Measurements from ENCODE around the gene FGF12.

Gene FGF12

DNA sequence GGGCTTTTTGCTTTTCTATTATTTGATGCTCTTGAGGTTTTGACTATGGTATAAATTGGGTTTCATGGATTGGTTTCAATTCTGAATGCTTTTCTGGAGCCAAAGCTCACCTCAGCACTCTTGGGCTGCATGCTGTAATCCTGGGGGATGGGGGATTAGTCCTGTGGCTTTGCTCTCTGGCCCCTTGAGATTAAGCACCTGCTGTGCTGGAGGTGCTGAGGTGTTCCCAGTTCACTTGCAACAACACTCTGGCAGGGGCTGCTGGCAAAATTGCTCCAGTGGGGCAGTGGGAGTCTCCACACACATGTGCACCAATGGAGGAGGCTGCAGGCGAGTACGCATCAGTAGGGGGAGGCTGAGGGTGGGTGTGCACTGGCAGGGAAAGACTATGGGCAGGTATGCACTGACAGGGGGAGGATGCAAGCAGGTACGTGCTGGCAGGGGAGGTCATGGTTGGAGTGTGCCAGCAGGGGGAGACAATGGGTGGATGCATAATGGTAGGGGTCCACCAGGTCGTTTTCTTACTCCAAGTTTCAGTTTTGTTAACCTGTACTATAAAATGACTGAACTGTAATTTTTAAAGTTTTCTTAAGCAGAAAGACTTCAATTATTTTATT lies 489.2 kb downstream of the FGF12 start:
- Histone ChIP-seq H3K23ac (ENCODE audit: low read length in 2 of 2) (no peak overlapping the region), H2AFZ (ENCODE audit: low read depth, low read length) (no peak overlapping the region), H2BK120ac (ENCODE audit: low read depth, low read length) (no peak overlapping the region), H3K4me1 (ENCODE audit: control insufficient read depth, insufficient read depth, low read depth, low read length) (no peaks in the 10 kb centered on the region), H3K4me2 (ENCODE audit: low read length, poor library complexity, severe bottlenecking) (no peak overlapping the region), H3K27me3 (ENCODE audit: control insufficient read depth in 1 of 2, insufficient read depth in 1 of 2, low read length in 2 of 2) (no peaks in the 10 kb centered on the region), H4K8ac (ENCODE audit: low read length) (no peak overlapping the region), H2BK5ac (ENCODE audit: low read depth, low read length, poor library complexity, severe bottlenecking) (no peak overlapping the region), H2BK12ac (ENCODE audit: low read length in 2 of 2) (no peak overlapping the region), H3K14ac (ENCODE audit: low read length in 2 of 2) (no peak overlapping the region), H3K18ac (ENCODE audit: low read depth in 1 of 2, low read length in 2 of 2) (no peak overlapping the region), H3K36me3 (ENCODE audit: control insufficient read depth in 1 of 2, insufficient read depth in 2 of 2, low read depth in 1 of 2, low read length in 2 of 2) (no peaks in the 10 kb centered on the region), H3K9ac (ENCODE audit: low read length) (no peak overlapping the region), H2BK15ac (ENCODE audit: low read depth, poor library complexity, severe bottlenecking) (no peak overlapping the region), H3K79me1 (replicated peaks; ENCODE audit: low read length, poor library complexity, severe bottlenecking) (no peaks in the 10 kb centered on the region), H4K91ac (ENCODE audit: low read length) (no peak overlapping the region), H2AK5ac (ENCODE audit: low read length, severe bottlenecking) (no peak overlapping the region), H3K4ac (ENCODE audit: low read depth in 1 of 2, low read length in 2 of 2) (no peak overlapping the region), H3K9me3 (ENCODE audit: control insufficient read depth, low read length) (no peaks in the 10 kb centered on the region), H3K4me3 (ENCODE audit: insufficient read depth in 1 of 2, low read depth in 1 of 2, low read length in 2 of 2) (no peak overlapping the region), H3K27ac (ENCODE audit: low read length, poor library complexity, severe bottlenecking) (no peak overlapping the region)
- no peak for DNase-seq
- 27% methylated on average over 3 of the region's 4 CpGs for WGBS

DNA sequence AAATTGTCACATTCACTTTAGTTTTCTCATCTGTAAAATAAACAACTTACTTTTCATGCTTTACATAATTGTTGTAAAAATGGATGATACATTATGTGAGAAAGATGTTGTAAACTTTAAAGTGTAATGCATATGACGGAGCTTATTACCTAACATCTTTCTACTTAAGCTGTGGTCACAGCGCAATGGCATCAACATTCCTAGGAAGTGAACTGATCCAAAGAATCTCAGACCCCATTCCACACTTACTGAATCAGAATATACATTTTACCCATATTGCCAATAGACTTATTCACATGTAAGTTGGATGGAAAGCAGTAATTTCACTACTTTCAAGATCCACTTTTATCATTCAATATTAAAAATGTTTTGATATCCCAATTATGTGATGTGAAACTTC lies 497.5 kb downstream of the FGF12 start:
- no peak overlapping the region for H2AFZ ChIP-seq (ENCODE audit: low read depth, low read length)
- H2BK5ac ChIP-seq (ENCODE audit: low read depth, low read length, poor library complexity, severe bottlenecking) = no peak overlapping the region
- no peaks in the 10 kb centered on the region for H3K36me3 ChIP-seq (ENCODE audit: control insufficient read depth in 1 of 2, insufficient read depth in 2 of 2, low read depth in 1 of 2, low read length in 2 of 2)
- H3K79me1 ChIP-seq (replicated peaks; ENCODE audit: low read length, poor library complexity, severe bottlenecking) = no peaks in the 10 kb centered on the region
- no peak overlapping the region for H3K27ac ChIP-seq (ENCODE audit: low read length, poor library complexity, severe bottlenecking)
- no peak overlapping the region for H2BK120ac ChIP-seq (ENCODE audit: low read depth, low read length)
- H2AK5ac ChIP-seq (ENCODE audit: low read length, severe bottlenecking) = no peak overlapping the region
- H3K9me3 ChIP-seq (ENCODE audit: control insufficient read depth, low read length) = no peaks in the 10 kb centered on the region
- no peak overlapping the region for H3K18ac ChIP-seq (ENCODE audit: low read depth in 1 of 2, low read length in 2 of 2)
- H3K4me1 ChIP-seq (ENCODE audit: control insufficient read depth, insufficient read depth, low read depth, low read length) = no peaks in the 10 kb centered on the region
- peak; percentile 34 for DNase-seq
- no peaks in the 10 kb centered on the region for H3K27me3 ChIP-seq (ENCODE audit: control insufficient read depth in 1 of 2, insufficient read depth in 1 of 2, low read length in 2 of 2)
- no peak overlapping the region for H4K8ac ChIP-seq (ENCODE audit: low read length)
- H4K91ac ChIP-seq (ENCODE audit: low read length) = no peak overlapping the region
- 14% methylated on average over 1 of the region's 2 CpGs for WGBS
- no peak overlapping the region for H3K9ac ChIP-seq (ENCODE audit: low read length)
- no peak overlapping the region for H3K4ac ChIP-seq (ENCODE audit: low read depth in 1 of 2, low read length in 2 of 2)
- no peak overlapping the region for H3K14ac ChIP-seq (ENCODE audit: low read length in 2 of 2)
- no peak overlapping the region for H3K23ac ChIP-seq (ENCODE audit: low read length in 2 of 2)
- no peak overlapping the region for H3K4me3 ChIP-seq (ENCODE audit: insufficient read depth in 1 of 2, low read depth in 1 of 2, low read length in 2 of 2)
- no peak overlapping the region for H2BK12ac ChIP-seq (ENCODE audit: low read length in 2 of 2)
- H3K4me2 ChIP-seq (ENCODE audit: low read length, poor library complexity, severe bottlenecking) = no peak overlapping the region
- H2BK15ac ChIP-seq (ENCODE audit: low read depth, poor library complexity, severe bottlenecking) = no peak overlapping the region

DNA sequence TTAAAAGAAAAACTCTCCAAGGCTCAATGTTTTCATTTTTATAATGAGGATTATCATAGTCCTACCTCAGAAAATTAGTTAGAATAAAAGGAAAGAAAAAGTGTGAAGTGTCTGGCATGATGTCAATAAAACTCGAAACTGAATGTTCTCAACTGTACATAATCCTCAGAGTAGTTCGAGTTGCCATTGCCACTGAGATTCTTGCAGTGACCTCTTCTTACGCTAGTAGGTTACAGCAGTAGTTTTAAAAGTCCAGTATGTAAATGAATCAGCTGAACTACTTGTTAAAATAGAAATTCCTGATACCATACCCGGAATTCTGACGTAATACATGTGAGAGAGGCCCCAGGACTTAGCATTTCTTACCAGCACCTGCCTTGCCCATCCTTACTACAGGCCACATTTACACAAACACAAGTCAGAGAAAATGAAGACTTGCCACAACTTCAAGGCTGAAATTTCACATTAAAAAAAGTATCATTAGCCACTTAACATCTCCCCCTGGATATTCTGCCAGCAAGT lies 502.6 kb downstream of the FGF12 start:
- Histone ChIP-seq H3K9me3 (ENCODE audit: control insufficient read depth, low read length) (no peaks in the 10 kb centered on the region), H2BK5ac (ENCODE audit: low read depth, low read length, poor library complexity, severe bottlenecking) (no peak overlapping the region), H2BK12ac (ENCODE audit: low read length in 2 of 2) (no peak overlapping the region), H3K14ac (ENCODE audit: low read length in 2 of 2) (no peak overlapping the region), H2AFZ (ENCODE audit: low read depth, low read length) (no peak overlapping the region), H3K27me3 (ENCODE audit: control insufficient read depth in 1 of 2, insufficient read depth in 1 of 2, low read length in 2 of 2) (no peaks in the 10 kb centered on the region), H2BK15ac (ENCODE audit: low read depth, poor library complexity, severe bottlenecking) (no peak overlapping the region), H2BK120ac (ENCODE audit: low read depth, low read length) (no peak overlapping the region), H4K8ac (ENCODE audit: low read length) (no peak overlapping the region), H3K23ac (ENCODE audit: low read length in 2 of 2) (no peak overlapping the region), H3K9ac (ENCODE audit: low read length) (no peak overlapping the region), H3K79me1 (replicated peaks; ENCODE audit: low read length, poor library complexity, severe bottlenecking) (no peaks in the 10 kb centered on the region), H3K4ac (ENCODE audit: low read depth in 1 of 2, low read length in 2 of 2) (no peak overlapping the region), H3K18ac (ENCODE audit: low read depth in 1 of 2, low read length in 2 of 2) (no peak overlapping the region), H3K4me3 (ENCODE audit: insufficient read depth in 1 of 2, low read depth in 1 of 2, low read length in 2 of 2) (no peak overlapping the region), H3K4me2 (ENCODE audit: low read length, poor library complexity, severe bottlenecking) (no peak overlapping the region), H3K36me3 (ENCODE audit: control insufficient read depth in 1 of 2, insufficient read depth in 2 of 2, low read depth in 1 of 2, low read length in 2 of 2) (no peaks in the 10 kb centered on the region), H4K91ac (ENCODE audit: low read length) (no peak overlapping the region), H3K27ac (ENCODE audit: low read length, poor library complexity, severe bottlenecking) (no peak overlapping the region), H2AK5ac (ENCODE audit: low read length, severe bottlenecking) (no peak overlapping the region), H3K4me1 (ENCODE audit: control insufficient read depth, insufficient read depth, low read depth, low read length) (no peaks in the 10 kb centered on the region)
- 86% methylated on average over 5 of the region's 5 CpGs for WGBS
- no peak for DNase-seq

DNA sequence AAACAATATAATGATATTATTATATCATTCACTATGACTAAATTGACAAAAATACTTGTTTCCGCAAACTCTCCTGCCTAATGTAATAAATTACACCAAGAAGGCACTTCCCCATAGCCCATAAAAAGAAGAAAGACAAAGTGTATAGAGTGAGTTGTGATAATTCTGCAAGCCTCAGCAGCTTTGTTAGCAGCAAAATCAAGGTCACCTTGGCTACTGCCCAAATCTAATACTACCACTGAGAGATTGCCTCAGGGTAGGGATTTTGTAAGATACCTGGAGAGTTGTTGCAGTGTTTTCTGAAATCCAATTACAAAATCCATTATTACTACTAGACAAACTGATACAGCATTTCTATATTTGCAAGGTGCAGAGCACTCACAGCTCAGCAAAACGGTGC lies 503.5 kb downstream of the FGF12 start:
- DNase-seq = no peak
- Histone ChIP-seq H3K4me3 (ENCODE audit: insufficient read depth in 1 of 2, low read depth in 1 of 2, low read length in 2 of 2) (no peak overlapping the region), H4K91ac (ENCODE audit: low read length) (no peak overlapping the region), H2BK15ac (ENCODE audit: low read depth, poor library complexity, severe bottlenecking) (no peak overlapping the region), H4K8ac (ENCODE audit: low read length) (no peak overlapping the region), H3K79me1 (replicated peaks; ENCODE audit: low read length, poor library complexity, severe bottlenecking) (no peaks in the 10 kb centered on the region), H3K18ac (ENCODE audit: low read depth in 1 of 2, low read length in 2 of 2) (no peak overlapping the region), H2AFZ (ENCODE audit: low read depth, low read length) (no peak overlapping the region), H2BK12ac (ENCODE audit: low read length in 2 of 2) (no peak overlapping the region), H2BK120ac (ENCODE audit: low read depth, low read length) (no peak overlapping the region), H3K4ac (ENCODE audit: low read depth in 1 of 2, low read length in 2 of 2) (no peak overlapping the region), H3K4me1 (ENCODE audit: control insufficient read depth, insufficient read depth, low read depth, low read length) (no peaks in the 10 kb centered on the region), H3K27me3 (ENCODE audit: control insufficient read depth in 1 of 2, insufficient read depth in 1 of 2, low read length in 2 of 2) (no peaks in the 10 kb centered on the region), H2AK5ac (ENCODE audit: low read length, severe bottlenecking) (no peak overlapping the region), H3K9ac (ENCODE audit: low read length) (no peak overlapping the region), H3K9me3 (ENCODE audit: control insufficient read depth, low read length) (no peaks in the 10 kb centered on the region), H3K14ac (ENCODE audit: low read length in 2 of 2) (no peak overlapping the region), H3K4me2 (ENCODE audit: low read length, poor library complexity, severe bottlenecking) (no peak overlapping the region), H3K27ac (ENCODE audit: low read length, poor library complexity, severe bottlenecking) (no peak overlapping the region), H3K36me3 (ENCODE audit: control insufficient read depth in 1 of 2, insufficient read depth in 2 of 2, low read depth in 1 of 2, low read length in 2 of 2) (no peaks in the 10 kb centered on the region), H3K23ac (ENCODE audit: low read length in 2 of 2) (no peak overlapping the region), H2BK5ac (ENCODE audit: low read depth, low read length, poor library complexity, severe bottlenecking) (no peak overlapping the region)
- no CpG with 5 or more reads among the region's 2 CpGs for WGBS
